GM23338 (cell line): ENCODE measurements around the gene ZCCHC14. TPM values are rescaled to one million over a fixed set of nuclear protein-coding genes. Genes with fewer than 3 reads are reported as not detected.
A peak's percentile ranks its signal among the peaks of the same experiment; 100 is the strongest.

Experiments
- ATAC-seq: fragments of 200-7000 bp; cut with Tn5 transposase; 3 replicates; pipeline ENCODE4 v1.9.1; 2020
- DNase-seq: peaks from one replicate; pipeline ENCODE4 v3.0.0-alpha.2; 2015; ENCODE audit warnings: low spot score
- H2AFZ ChIP-seq: fragments of 200-600 bp; sonication (generic); 2 replicates; pipeline ENCODE4 v1.8.0; 2016; ENCODE audit warnings: antibody characterized with exemption, mild to moderate bottlenecking, moderate library complexity
- H3F3A ChIP-seq: fragments of 200-600 bp; sonication (generic); replicated peaks from 2 replicates; pipeline ENCODE4 v1.8.0; 2017; ENCODE audit warnings: antibody characterized with exemption, mixed run types, low read depth
- H3K27ac ChIP-seq: fragments of 200-600 bp; sonication (generic); 2 replicates; pipeline ENCODE4 v1.6.1; 2016; ENCODE audit warnings: low read depth
- H3K27me3 ChIP-seq: fragments of 200-600 bp; sonication (generic); 2 replicates; pipeline ENCODE4 v1.8.0; 2016; ENCODE audit warnings: mild to moderate bottlenecking, mixed run types, moderate library complexity; ENCODE audit not compliant: insufficient read depth
- H3K36me3 ChIP-seq: fragments of 200-600 bp; sonication (generic); 2 replicates; pipeline ENCODE4 v1.8.0; 2016; ENCODE audit warnings: mild to moderate bottlenecking; ENCODE audit not compliant: insufficient read depth
- H3K4me1 ChIP-seq: fragments of 200-600 bp; sonication (generic); 2 replicates; pipeline ENCODE4 v1.8.0; 2016; ENCODE audit warnings: mild to moderate bottlenecking, moderate library complexity; ENCODE audit not compliant: insufficient read depth
- H3K4me2 ChIP-seq: fragments of 200-600 bp; sonication (generic); 2 replicates; pipeline ENCODE4 v1.7.1; 2017; ENCODE audit warnings: mixed run types
- H3K4me3 ChIP-seq: fragments of 200-600 bp; sonication (generic); 2 replicates; pipeline ENCODE4 v1.6.1; 2016; ENCODE audit warnings: mixed run types
- H3K79me2 ChIP-seq: fragments of 200-600 bp; sonication (generic); replicated peaks from 2 replicates; pipeline ENCODE4 v1.8.0; 2017; ENCODE audit warnings: mild to moderate bottlenecking; ENCODE audit not compliant: insufficient read depth
- H3K9me2 ChIP-seq: fragments of 200-600 bp; sonication (generic); 2 replicates; pipeline ENCODE4 v1.8.0; 2017; ENCODE audit not compliant: insufficient read depth
- H4K20me1 ChIP-seq: fragments of 200-600 bp; sonication (generic); replicated peaks from 2 replicates; pipeline ENCODE4 v1.8.0; 2017; ENCODE audit warnings: mild to moderate bottlenecking; ENCODE audit not compliant: insufficient read depth
- H3K27ac Mint-ChIP-seq: 2 replicates; pipeline ENCODE4 v1.8.0; 2020; ENCODE audit warnings: inconsistent platforms, mild to moderate bottlenecking, moderate library complexity, mixed read lengths
- H3K27me3 Mint-ChIP-seq: 3 replicates; pipeline ENCODE4 v1.8.0; 2022; ENCODE audit warnings: low read depth, mild to moderate bottlenecking, moderate library complexity, mixed read lengths, inconsistent platforms; ENCODE audit not compliant: insufficient read depth, poor library complexity
- H3K36me3 Mint-ChIP-seq: 3 replicates; pipeline ENCODE4 v1.8.0; 2021; ENCODE audit warnings: low read depth, mild to moderate bottlenecking, inconsistent platforms, moderate library complexity, mixed read lengths
- H3K4me1 Mint-ChIP-seq: 3 replicates; pipeline ENCODE4 v1.8.0; 2020; ENCODE audit warnings: mild to moderate bottlenecking, inconsistent platforms, mixed read lengths
- H3K4me3 Mint-ChIP-seq: 3 replicates; pipeline ENCODE4 v1.8.0; 2021; ENCODE audit warnings: moderate library complexity, mild to moderate bottlenecking, inconsistent platforms, mixed read lengths
- H3K9me3 Mint-ChIP-seq: 3 replicates; pipeline ENCODE4 v1.8.0; 2020; ENCODE audit warnings: moderate library complexity, mild to moderate bottlenecking, inconsistent platforms, mixed read lengths
- CREB1 ChIP-seq: fragments of 250-450 bp; sonication (Bioruptor Pico); IDR thresholded peaks from 2 replicates; pipeline ENCODE4 v1.5.0; 2020; ENCODE audit warnings: low read depth, mild to moderate bottlenecking, moderate library complexity
- ETS1 ChIP-seq: IDR thresholded peaks from 2 replicates; pipeline ENCODE4 v1.6.1; 2016; ENCODE audit warnings: antibody characterized with exemption
- EZH2 ChIP-seq: fragments of 200-600 bp; sonication (generic); IDR thresholded peaks from one replicate; pipeline ENCODE4 v1.8.0; 2017; ENCODE audit warnings: antibody characterized with exemption, mild to moderate bottlenecking, low read depth; ENCODE audit not compliant: unreplicated experiment
- EZH2phosphoT487 ChIP-seq: fragments of 200-600 bp; sonication (generic); IDR thresholded peaks from one replicate; pipeline ENCODE4 v1.8.1; 2018; ENCODE audit warnings: antibody characterized with exemption; ENCODE audit not compliant: unreplicated experiment
- JUNB ChIP-seq: IDR thresholded peaks from one replicate; pipeline ENCODE4 v1.6.1; 2016; ENCODE audit warnings: antibody characterized with exemption; ENCODE audit not compliant: unreplicated experiment
- NANOG ChIP-seq: IDR thresholded peaks from 2 replicates; pipeline ENCODE4 v1.6.1; 2016; ENCODE audit warnings: antibody characterized with exemption, borderline replicate concordance
- POLR2AphosphoS5 ChIP-seq: IDR thresholded peaks from 2 replicates; pipeline ENCODE4 v1.6.1; 2016; ENCODE audit warnings: antibody characterized with exemption, low read depth
- REST ChIP-seq: IDR thresholded peaks from one replicate; pipeline ENCODE4 v1.6.1; 2018; ENCODE audit warnings: antibody characterized with exemption; ENCODE audit not compliant: unreplicated experiment
- ZNF114 ChIP-seq: fragments of 250-450 bp; sonication (Bioruptor Pico); IDR thresholded peaks from 2 replicates; pipeline ENCODE4 v1.5.0; 2020; ENCODE audit warnings: mild to moderate bottlenecking, moderate library complexity
- ZNF331 ChIP-seq: fragments of 250-450 bp; sonication (Bioruptor Pico); IDR thresholded peaks from 2 replicates; pipeline ENCODE4 v1.5.0; 2020; ENCODE audit warnings: low read depth, mild to moderate bottlenecking, moderate library complexity
- polyA plus RNA-seq: library from polyadenylated mRNA; unstranded; fragments of >200 nt; fragmentation: Nextera tagmentation; extraction: Ambion mirVana; gene quantifications from 2 replicates; pipeline ENCODE4 v1.2.1, GENCODE V29; 2016
- total RNA-seq: library from RNA; depleted of rRNA; stranded (reverse); fragments of >200 nt; shearing (Covaris generic); gene quantifications from 2 replicates; pipeline ENCODE4 v1.2.3, GENCODE V29; 2014
- TF ChIP-seq, protein P1 (sequence below): fragments of 250-450 bp; sonication (Bioruptor Pico); IDR thresholded peaks from 2 replicates; pipeline ENCODE4 v1.5.0; 2020; ENCODE audit warnings: mild to moderate bottlenecking, moderate library complexity
- TF ChIP-seq, protein P2 (sequence below), 2 experiments: fragments of 200-600 bp in 1 of 2; sonication (generic) in 1 of 2; conservative IDR thresholded peaks; 2 replicates each; pipeline versions ENCODE4 v1.5.1 to v1.6.1; 2016 to 2017; ENCODE audit warnings: antibody characterized with exemption in 2 of 2, low read depth in 2 of 2, mild to moderate bottlenecking in 2 of 2, moderate library complexity in 1 of 2

Gene ZCCHC14
- total and polyA plus RNA-seq, 2 experiments from 2014 or later: 6.8 to 22.4 TPM

- TF ChIP-seq, protein P1, sequence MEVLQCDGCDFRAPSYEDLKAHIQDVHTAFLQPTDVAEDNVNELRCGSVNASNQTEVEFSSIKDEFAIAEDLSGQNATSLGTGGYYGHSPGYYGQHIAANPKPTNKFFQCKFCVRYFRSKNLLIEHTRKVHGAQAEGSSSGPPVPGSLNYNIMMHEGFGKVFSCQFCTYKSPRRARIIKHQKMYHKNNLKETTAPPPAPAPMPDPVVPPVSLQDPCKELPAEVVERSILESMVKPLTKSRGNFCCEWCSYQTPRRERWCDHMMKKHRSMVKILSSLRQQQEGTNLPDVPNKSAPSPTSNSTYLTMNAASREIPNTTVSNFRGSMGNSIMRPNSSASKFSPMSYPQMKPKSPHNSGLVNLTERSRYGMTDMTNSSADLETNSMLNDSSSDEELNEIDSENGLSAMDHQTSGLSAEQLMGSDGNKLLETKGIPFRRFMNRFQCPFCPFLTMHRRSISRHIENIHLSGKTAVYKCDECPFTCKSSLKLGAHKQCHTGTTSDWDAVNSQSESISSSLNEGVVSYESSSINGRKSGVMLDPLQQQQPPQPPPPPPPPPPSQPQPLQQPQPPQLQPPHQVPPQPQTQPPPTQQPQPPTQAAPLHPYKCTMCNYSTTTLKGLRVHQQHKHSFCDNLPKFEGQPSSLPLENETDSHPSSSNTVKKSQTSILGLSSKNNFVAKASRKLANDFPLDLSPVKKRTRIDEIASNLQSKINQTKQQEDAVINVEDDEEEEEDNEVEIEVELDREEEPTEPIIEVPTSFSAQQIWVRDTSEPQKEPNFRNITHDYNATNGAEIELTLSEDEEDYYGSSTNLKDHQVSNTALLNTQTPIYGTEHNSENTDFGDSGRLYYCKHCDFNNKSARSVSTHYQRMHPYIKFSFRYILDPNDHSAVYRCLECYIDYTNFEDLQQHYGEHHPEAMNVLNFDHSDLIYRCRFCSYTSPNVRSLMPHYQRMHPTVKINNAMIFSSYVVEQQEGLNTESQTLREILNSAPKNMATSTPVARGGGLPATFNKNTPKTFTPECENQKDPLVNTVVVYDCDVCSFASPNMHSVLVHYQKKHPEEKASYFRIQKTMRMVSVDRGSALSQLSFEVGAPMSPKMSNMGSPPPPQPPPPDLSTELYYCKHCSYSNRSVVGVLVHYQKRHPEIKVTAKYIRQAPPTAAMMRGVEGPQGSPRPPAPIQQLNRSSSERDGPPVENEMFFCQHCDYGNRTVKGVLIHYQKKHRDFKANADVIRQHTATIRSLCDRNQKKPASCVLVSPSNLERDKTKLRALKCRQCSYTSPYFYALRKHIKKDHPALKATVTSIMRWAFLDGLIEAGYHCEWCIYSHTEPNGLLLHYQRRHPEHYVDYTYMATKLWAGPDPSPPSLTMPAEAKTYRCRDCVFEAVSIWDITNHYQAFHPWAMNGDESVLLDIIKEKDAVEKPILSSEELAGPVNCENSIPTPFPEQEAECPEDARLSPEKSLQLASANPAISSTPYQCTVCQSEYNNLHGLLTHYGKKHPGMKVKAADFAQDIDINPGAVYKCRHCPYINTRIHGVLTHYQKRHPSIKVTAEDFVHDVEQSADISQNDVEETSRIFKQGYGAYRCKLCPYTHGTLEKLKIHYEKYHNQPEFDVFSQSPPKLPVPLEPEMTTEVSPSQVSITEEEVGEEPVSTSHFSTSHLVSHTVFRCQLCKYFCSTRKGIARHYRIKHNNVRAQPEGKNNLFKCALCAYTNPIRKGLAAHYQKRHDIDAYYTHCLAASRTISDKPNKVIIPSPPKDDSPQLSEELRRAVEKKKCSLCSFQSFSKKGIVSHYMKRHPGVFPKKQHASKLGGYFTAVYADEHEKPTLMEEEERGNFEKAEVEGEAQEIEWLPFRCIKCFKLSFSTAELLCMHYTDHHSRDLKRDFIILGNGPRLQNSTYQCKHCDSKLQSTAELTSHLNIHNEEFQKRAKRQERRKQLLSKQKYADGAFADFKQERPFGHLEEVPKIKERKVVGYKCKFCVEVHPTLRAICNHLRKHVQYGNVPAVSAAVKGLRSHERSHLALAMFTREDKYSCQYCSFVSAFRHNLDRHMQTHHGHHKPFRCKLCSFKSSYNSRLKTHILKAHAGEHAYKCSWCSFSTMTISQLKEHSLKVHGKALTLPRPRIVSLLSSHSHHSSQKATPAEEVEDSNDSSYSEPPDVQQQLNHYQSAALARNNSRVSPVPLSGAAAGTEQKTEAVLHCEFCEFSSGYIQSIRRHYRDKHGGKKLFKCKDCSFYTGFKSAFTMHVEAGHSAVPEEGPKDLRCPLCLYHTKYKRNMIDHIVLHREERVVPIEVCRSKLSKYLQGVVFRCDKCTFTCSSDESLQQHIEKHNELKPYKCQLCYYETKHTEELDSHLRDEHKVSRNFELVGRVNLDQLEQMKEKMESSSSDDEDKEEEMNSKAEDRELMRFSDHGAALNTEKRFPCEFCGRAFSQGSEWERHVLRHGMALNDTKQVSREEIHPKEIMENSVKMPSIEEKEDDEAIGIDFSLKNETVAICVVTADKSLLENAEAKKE (CRISPR knock-in tag): no peak
- no peak for TF ChIP-seq EZH2
- TF ChIP-seq REST: no peak
These were observed 58.6 kb downstream of the ZCCHC14 start (continued) for GRCh38 chr16:87434146-87434667.

GRCh38 chr16:87432330-87432915 lies 60.4 kb downstream of the ZCCHC14 start:
- Mint-ChIP-seq H3K27me3 (peaks cover 4% of the 10 kb centered on the region), H3K27ac (0 out of 2 replicates have a peak overlapping the region, but pooled peaks have one; percentile 67), H3K4me1 (peaks cover 8% of the 10 kb centered on the region), H3K4me3 (no peak overlapping the region), H3K36me3 (peaks cover 8% of the 10 kb centered on the region; the same call in 2 of the 3 replicates), H3K9me3 (no peaks in the 10 kb centered on the region)
- no peak overlapping the region for H2AFZ ChIP-seq
- peaks cover 2% of the 10 kb centered on the region; the same call in 1 of the 2 replicates for H4K20me1 ChIP-seq
- 0 out of 2 replicates have a peak overlapping the region, but pooled peaks have one; percentile 45 for H3K27ac ChIP-seq
- peaks cover 20% of the 10 kb centered on the region for H3K79me2 ChIP-seq
- H3K4me2 ChIP-seq: no peak overlapping the region
- ATAC-seq: no peak
- H3F3A ChIP-seq: no peaks in the 10 kb centered on the region
- H3K36me3 ChIP-seq: no peaks in the 10 kb centered on the region
- H3K9me2 ChIP-seq: no peaks in the 10 kb centered on the region
- no peaks in the 10 kb centered on the region; the same call in 1 of the 2 replicates for H3K4me1 ChIP-seq
- H3K4me3 ChIP-seq: no peak overlapping the region
- H3K27me3 ChIP-seq: no peaks in the 10 kb centered on the region
- no peak for DNase-seq
- TF ChIP-seq CREB1: no peak
- no peak for TF ChIP-seq ZNF114 (CRISPR knock-in tag)
- TF ChIP-seq ZNF331 (CRISPR knock-in tag): no peak
- no peak for TF ChIP-seq EZH2
- TF ChIP-seq EZH2phosphoT487: no peak
- no peak for TF ChIP-seq POLR2AphosphoS5
- no peak for TF ChIP-seq JUNB
- no peak for TF ChIP-seq ETS1
- TF ChIP-seq, protein P2, sequence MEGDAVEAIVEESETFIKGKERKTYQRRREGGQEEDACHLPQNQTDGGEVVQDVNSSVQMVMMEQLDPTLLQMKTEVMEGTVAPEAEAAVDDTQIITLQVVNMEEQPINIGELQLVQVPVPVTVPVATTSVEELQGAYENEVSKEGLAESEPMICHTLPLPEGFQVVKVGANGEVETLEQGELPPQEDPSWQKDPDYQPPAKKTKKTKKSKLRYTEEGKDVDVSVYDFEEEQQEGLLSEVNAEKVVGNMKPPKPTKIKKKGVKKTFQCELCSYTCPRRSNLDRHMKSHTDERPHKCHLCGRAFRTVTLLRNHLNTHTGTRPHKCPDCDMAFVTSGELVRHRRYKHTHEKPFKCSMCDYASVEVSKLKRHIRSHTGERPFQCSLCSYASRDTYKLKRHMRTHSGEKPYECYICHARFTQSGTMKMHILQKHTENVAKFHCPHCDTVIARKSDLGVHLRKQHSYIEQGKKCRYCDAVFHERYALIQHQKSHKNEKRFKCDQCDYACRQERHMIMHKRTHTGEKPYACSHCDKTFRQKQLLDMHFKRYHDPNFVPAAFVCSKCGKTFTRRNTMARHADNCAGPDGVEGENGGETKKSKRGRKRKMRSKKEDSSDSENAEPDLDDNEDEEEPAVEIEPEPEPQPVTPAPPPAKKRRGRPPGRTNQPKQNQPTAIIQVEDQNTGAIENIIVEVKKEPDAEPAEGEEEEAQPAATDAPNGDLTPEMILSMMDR (conservative IDR thresholded peaks at IDR 0.05; ENCODE audit: low read depth in 2 of 2): no peak
- no peak for TF ChIP-seq NANOG
